HG03196 (cell line): Measurements from ENCODE around the gene SCGB1D1.
"Not testable (repeated sequence)": the region's sequence is repeated elsewhere in the genome, so short reads cannot be mapped to it uniquely, and the experiment has no call there.

ENCODE experiments used
- ATAC-seq: cut with Tn5 transposase; IDR thresholded peaks from one replicate; pipeline ENCODE4 v1.9.1; 2021; ENCODE audit not compliant: unreplicated experiment

SCGB1D1 gene

GRCh38 chr11:62157603-62158002 is 32.4 kb upstream of the SCGB1D1 start:
- no peak for ATAC-seq

- ATAC-seq: no peak
Measured at GRCh38 chr11:62166371-62166770, 23.6 kb upstream of the SCGB1D1 start.

GRCh38 chr11:62169448-62169847 is 20.6 kb upstream of the SCGB1D1 start:
- no peak for ATAC-seq

- ATAC-seq: no peak
Measured at GRCh38 chr11:62169935-62170334, 20.1 kb upstream of the SCGB1D1 start.

- no peak for ATAC-seq
Measured at GRCh38 chr11:62171261-62171723, 18.7 kb upstream of the SCGB1D1 start.

- ATAC-seq: no peak
Measured at GRCh38 chr11:62172294-62172693, 17.7 kb upstream of the SCGB1D1 start.

- no peak for ATAC-seq
Measured at GRCh38 chr11:62176766-62177165, 13.2 kb upstream of the SCGB1D1 start.

- no peak for ATAC-seq
Measured at GRCh38 chr11:62179995-62180394, 10.0 kb upstream of the SCGB1D1 start.

GRCh38 chr11:62181097-62181496 is 8.9 kb upstream of the SCGB1D1 start:
- ATAC-seq: no peak

- ATAC-seq: no peak
Measured at GRCh38 chr11:62182147-62182891, 7.7 kb upstream of the SCGB1D1 start.

GRCh38 chr11:62186195-62186594 is 3.8 kb upstream of the SCGB1D1 start:
- no peak for ATAC-seq

GRCh38 chr11:62193952-62194351 is 3.9 kb downstream of the SCGB1D1 start:
- ATAC-seq: no peak

GRCh38 chr11:62195010-62195409 is 5.0 kb downstream of the SCGB1D1 start:
- not testable (repeated sequence) for ATAC-seq

GRCh38 chr11:62195945-62196344 is 5.9 kb downstream of the SCGB1D1 start:
- ATAC-seq: no peak

GRCh38 chr11:62197400-62197799 is 7.4 kb downstream of the SCGB1D1 start:
- ATAC-seq: not testable (repeated sequence)

- ATAC-seq: no peak
Measured at GRCh38 chr11:62201376-62201775, 11.4 kb downstream of the SCGB1D1 start.

- ATAC-seq: no peak
Measured at GRCh38 chr11:62202910-62203309, 12.9 kb downstream of the SCGB1D1 start.

GRCh38 chr11:62204430-62204829 is 14.4 kb downstream of the SCGB1D1 start:
- no peak for ATAC-seq

GRCh38 chr11:62205441-62205840 is 15.4 kb downstream of the SCGB1D1 start:
- ATAC-seq: no peak

- ATAC-seq: not testable (repeated sequence)
Measured at GRCh38 chr11:62206276-62207066, 16.5 kb downstream of the SCGB1D1 start.

- ATAC-seq: no peak
Measured at GRCh38 chr11:62208785-62209144, 18.7 kb downstream of the SCGB1D1 start.

GRCh38 chr11:62217191-62217748 is 27.3 kb downstream of the SCGB1D1 start:
- no peak for ATAC-seq
